Jurkat, Clone E6-1 (cell line): ENCODE results near the gene HOXA10.
A peak's percentile ranks its signal among the peaks of the same experiment; 100 is the strongest.

ENCODE experiments used
- DNase-seq: peaks from one replicate; pipeline ENCODE4 v3.0.0-alpha.2; 2011; ENCODE audit warnings: low read depth, low spot score
- H3K4me3 ChIP-seq: 2 replicates; pipeline ENCODE4 v1.5.1; 2011; ENCODE audit warnings: mild to moderate bottlenecking, low read length, control low read depth, moderate library complexity

Gene HOXA10

DNA sequence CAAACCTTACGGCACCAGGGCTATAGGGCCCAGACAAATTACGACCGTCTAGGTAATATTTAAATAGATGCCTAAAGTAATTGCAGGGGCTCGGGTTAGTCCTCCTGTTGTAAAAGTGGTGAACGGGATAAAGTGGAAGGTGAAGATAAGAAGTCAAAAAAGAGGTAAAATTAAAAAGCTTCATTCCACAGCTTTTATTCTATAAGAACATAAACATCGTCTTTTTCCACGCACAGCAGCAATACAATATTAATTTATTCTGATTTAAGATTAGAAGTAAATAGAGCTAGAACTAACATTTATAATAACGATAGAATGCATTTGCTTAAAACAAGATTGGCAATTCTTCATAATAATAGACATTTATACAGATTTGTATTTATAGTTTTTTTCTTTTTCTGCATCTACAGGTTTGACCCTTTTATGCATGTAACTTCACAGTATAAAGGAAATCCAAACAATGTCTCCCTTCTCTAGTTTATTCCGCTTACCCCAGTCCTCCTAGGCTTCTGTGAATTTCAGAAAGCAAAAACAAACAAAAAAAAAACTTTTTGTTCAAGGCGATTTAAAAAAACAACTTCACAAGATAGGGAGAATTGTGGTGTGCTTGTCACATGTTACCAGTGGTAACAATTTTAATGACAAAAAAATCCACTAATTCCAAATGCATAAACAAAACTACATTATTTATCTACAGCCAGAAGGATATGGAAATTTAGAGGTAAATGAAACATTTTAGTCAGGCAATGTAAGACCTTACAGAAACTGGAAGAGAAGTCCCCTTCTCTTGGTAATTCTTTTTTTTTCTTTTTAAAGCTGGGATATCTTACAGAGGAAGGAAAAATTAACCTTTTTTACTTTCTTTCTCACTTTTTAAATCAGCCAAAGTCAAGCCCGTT lies 3.4 kb downstream of the HOXA10 start:
- no peak for DNase-seq
- no peak overlapping the region for H3K4me3 ChIP-seq

DNA sequence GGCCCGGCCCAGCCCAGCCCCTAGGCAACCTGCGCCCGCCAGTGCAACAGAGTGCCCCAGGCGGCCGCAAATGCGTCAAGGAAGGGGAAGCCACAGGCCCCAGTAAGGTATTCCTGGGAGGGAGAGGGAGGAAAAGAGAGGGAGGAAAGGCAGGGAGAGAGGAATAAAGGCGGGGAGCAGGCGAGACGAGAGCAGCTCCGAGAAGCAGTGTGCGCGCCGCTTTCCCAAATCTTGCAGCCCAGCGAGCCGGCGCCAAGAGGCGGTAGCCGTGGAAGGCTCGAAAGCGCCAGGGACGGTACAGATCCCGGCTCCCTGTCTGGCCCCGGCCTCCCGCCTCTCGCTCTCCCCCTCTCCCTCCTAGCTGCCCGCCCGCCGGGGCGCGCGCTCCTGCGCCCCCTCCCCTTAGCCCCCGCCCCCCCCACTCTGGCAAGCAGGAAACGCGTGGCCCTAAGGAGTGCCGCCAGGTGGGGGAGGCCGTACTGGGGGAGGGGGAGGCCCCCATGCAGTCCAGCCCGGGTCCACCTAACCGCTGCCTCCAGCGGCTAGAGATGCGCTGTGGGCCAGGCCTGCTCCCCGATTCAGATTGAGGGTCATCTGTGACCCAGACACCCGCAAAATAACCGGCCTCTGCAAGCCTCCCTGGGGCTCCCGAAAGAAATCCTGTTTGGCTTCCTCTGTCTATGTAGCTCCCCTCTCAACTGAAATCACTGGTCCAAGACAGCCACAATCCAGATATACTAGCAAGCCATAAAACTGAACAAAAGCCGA lies 4.3 kb downstream of the HOXA10 start:
- no peak overlapping the region for H3K4me3 ChIP-seq
- DNase-seq: no peak

DNA sequence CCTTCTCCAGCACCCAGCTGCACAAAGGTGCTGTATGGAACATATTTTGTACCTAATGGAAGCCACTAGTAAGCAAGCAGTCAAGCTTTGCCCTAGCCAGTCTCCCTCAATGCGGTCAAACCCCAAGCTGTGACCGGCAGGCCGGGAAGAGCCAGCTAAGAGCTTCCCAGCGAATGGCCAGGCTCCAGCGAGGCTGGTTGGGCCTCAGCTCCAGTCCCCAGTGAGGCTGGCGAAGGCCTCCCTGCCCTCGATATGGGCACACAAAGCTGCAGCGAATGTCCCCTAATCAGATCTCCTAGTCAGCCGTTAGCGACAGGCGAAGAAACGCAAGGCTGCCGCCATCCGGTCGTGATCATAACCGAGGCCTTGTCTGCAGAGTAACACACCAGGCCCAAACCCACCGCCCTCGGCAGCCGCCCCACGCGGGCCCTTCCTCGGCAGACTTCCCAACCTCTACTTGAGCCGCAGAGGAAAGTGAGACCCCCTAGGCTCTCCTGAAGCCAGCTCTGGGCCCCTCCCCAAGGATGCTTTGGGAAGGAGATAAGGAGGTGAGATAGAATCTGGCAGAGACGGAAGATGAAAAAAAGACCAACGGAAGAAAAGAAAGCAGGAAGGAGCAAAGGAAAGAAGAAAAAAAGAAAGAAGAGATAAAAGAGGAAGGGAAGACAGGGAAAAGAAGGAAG lies 5.7 kb downstream of the HOXA10 start:
- no peak overlapping the region for H3K4me3 ChIP-seq
- no peak for DNase-seq

DNA sequence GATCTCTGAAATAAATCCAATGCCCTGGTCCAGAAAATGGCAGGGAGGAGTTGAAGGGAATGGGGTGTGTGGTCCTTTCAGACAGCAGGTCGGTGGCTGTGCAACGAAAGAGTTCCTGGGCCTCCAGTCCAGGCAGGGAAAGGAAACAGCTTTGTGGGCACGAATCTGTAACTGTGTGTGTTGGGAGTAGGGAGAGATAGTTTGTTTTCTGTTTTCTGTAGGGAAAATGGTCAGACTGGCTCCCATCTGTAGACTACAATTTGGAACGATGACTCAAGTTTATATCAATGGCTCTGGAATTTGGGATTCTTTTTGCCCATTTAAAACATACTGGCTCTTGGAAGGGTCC lies 6.2 kb downstream of the HOXA10 start:
- no peak for DNase-seq
- no peak overlapping the region for H3K4me3 ChIP-seq

DNA sequence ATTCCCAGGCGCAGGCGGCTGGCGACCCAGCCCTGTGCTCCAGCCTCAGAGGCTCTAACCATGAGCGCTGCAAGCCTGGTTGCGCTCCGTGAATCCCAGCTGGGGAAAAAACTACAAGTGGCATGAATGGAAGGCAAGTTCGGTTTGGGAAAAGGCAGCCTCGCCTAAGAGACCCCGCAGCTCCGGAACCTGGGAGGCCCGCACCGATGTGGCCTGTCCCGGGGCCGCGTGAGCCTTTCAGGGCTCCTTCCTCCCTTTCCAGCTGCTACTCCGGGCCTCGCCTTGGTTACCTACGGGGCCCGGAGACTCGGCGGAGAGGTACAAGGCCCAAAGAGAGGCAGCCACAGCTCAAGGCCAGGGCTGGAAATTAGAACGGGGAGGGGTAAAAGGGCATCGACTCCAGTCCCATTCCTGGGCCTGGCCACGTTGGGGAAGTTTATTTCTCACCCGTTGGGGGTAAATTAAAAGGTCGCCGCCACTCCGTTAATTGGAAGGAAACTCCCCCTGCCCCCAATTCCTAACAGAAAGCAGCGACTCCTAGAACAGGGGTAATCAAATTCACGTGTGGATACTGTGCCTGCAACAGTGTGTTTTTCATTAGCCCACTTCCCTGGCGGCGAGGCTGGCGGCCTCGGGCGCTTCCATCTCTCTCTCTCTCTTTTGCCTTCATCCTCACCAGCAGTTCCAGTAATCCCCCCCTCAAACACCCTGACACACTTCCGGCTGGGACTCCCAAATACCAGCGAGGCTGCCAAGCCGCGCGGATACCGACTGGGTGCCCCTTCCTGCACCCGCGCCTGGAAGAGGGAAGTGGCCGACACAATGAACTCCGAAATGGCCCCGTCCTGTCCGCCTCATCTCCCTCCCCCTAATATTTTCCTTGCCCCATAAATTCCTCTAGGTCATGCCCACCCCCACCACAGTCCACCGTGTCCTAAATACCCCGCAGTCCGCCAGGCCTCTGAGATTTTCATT lies 7.3 kb downstream of the HOXA10 start:
- no peak overlapping the region for H3K4me3 ChIP-seq
- no peak for DNase-seq

DNA sequence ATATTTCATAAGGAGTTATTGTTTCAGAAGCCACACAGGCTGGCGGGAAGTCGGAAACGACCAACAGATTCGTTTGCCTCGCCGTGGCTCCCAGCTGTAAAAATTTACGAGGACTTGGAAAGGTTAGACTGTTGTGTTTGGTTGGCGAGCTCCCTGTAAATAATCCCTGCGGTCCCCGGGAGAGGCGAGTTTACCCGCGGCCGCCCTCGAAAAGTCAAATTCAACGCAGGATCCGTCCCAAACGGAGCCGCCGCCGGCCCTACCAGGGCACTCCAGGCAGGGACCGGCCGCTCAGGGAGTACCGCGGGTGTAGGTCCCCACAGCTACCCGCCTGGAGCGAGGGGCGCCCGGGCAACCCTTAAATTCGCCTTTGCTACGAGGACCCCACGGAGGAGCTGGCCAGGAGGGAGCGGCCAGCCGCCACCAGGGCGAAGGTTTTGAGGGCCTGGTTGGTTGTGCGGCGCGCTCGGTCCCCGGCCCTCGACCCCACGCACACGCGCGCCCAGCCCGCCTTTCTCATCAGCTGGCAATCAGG lies 8.1 kb downstream of the HOXA10 start:
- no peak for DNase-seq
- no peak overlapping the region for H3K4me3 ChIP-seq

DNA sequence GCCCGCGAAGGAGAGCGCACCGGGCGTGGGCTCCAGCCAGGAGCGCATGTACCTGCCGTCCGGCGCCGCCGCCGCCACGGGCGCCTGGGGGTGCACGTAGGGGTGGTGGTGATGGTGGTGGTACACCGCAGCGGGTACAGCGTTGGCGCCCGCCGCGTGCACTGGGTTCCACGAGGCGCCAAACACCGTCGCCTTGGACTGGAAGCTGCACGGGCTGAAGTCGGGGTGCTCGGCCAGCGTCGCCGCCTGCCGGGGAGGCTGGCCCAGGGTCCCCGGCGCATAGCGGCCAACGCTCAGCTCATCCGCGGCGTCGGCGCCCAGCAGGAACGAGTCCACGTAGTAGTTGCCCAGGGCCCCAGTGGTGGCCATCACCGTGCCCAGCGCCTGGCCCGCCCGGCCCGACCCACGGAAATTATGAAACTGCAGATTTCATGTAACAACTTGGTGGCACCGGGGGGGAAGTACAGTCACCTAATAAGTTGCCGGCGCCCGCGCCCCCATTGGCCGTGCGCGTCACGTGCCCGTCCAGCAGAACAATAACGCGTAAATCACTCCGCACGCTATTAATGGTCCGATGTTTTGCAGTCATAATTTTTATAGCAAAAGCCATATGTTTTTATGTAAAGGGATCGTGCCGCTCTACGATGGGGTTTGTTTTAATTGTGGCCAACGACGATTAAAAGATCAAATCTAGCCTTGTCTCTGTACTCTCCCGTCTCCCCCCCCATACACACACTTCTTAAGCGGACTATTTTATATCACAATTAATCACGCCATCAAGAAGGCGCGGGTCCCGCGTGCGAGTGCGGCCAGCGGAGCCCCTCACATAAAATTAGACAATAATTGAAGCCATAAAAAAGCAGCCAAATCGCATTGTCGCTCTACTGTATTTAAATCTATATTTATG lies 8.8 kb downstream of the HOXA10 start, which contains the start of gene HOXA9:
Gene HOXA9 (minus strand): TSS at position 449 of the 907 bp plus-strand sequence. CDS start 80 bp downstream, at position 369.
- no peak within 1 kb of the TSS for H3K4me3 ChIP-seq
- no peak for DNase-seq

DNA sequence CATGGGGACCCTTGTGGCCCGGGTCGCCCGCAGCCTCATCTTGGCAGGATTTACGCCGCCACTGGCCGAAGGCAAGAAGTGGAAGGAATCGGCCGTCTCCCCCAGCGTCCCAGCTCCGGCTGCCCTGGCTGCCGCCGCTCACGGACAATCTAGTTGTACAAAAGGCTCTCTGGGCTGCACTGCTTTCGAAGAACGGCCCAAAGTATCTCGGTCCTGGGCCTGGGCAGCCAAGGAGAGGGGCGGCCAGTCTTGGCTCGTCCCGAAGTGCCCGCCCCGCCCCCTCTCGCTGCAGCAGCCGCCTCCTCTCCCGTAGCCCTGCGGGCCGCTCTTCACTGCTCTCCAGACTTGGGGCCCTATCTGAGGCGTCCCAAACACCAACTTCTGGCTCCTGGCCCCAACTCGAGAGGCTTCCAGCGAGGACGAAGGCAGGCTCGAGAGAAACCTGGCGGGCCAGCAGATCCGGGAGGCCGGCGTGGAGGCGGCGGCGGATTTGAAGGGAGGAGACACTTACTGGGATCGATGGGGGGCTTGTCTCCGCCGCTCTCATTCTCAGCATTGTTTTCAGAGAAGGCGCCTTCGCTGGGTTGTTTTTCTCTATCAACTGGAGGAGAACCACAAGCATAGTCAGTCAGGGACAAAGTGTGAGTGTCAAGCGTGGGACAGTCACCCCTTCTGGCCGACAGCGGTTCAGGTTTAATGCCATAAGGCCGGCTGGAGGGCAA lies 9.6 kb downstream of the HOXA10 start:
- no peak overlapping the region for H3K4me3 ChIP-seq
- DNase-seq: no peak

DNA sequence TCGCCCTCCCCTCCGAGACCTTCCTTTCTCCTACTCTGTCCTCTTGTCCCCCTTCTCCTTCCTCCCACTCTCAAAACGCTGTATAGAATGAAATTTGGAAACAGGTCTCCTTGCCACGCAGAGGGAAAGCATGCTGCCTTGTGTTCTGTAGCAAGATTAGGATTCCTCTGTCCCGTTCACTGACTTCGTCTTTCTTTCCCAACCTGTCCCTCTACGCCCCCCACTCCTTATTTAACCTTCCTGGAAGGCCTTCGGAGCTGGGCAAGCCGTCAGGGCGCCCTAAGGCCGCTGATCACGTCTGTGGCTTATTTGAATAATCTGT lies 10.1 kb downstream of the HOXA10 start:
- DNase-seq: no peak

DNA sequence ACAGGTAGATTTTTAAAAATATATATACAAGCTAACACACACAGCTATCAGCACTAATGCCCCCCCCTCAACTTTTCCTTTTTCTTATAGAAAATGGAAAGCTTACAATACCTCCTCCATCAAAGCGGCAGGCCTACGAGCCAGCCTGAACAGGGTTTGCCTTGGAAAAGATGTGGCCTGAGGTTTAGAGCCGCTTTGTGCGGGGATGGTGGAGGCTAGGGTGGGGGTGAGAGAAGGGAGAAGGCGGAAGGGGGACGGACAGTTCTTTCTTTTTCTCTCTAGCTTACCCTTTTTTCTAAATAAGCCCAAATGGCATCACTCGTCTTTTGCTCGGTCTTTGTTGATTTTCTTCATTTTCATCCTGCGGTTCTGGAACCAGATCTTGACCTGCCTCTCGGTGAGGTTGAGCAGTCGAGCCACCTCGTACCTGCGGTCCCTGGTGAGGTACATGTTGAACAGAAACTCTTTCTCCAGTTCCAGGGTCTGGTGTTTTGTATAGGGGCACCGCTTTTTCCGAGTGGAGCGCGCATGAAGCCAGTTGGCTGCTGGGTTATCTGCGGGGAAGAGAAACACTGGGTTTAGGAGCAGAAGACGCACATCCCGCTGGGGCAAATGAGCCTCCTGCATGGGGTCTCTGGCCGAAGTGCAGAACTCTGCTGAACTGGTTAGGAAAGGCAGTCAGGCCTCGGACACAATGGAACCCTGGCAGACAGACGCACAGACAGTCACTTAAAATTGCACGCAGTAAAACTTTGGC lies 10.7 kb downstream of the HOXA10 start:
- H3K4me3 ChIP-seq: no peak overlapping the region
- no peak for DNase-seq

More for the DNA sequence above, 10.1 kb downstream of the HOXA10 start:
- no peak overlapping the region for H3K4me3 ChIP-seq

DNA sequence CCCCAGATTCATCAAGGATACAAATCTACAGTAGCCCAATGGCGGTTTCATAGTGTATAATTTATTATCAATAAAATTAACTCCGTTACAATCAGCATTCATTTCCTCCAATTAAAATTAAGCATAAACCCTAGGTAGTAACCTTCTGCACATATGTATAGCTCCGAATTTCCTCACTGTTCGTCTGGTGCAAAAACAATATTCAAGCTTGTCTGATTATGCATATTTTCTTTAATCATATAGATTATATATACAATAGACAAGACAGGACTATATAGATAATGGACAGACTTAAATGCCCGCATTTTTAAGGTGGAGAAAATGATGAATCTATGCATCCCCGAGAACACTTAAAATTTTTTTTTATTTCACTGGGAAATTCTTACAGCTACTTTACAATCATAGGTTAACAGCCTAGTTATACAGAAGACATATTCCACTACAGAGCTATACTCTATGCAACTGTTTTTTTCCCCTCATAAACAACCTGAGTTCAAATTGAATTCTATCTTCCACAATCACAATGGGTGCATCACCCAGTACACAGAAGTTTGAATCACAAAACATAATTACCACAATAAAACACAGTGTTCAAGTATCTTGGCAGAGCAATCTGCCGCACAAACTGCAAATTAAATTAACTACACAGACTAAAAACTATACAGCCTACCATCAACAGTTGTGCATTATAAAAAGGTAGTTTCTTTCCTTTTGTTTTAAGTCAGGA lies 11.4 kb downstream of the HOXA10 start:
- DNase-seq: no peak
- H3K4me3 ChIP-seq: no peak overlapping the region

DNA sequence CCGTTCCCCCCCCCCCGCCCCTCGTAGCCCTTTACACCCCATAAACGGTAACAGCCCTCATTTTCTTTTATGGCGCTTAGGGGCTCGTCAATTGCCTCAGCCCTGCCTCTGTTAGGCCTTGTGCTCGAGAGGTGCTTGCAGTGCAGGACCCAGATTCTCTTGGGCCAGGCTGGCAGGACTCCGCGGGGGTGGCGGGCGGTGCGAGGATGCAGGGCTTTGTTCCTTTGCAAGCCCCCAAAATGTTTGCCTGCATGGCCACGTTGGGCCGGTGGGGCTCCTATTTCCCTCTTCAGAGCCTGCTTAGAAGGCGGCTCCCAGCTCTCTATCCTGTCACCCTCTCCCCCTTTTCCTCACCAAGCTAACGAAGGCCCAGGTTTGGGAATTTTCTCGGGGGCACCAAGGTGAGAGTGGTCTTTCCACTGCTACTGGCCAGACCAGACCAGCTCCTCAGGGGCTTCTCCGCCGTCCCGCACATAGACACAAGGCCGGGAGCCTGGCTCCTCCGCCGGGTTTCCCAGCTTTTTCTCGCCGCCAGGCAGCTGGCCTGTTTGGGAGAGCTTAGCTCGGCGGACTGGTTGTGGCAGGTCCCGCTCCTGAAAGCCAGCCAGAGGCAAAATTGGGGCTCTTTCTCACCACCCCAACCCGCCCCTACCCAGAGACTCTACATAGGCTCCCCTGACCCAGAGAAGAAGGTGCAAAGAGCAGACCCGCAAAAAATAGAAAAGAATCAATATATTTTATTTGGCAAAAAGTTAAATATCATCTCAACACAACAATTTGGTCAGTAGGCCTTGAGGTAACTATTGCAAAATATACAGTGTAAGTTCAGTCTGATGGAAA lies 12.2 kb downstream of the HOXA10 start:
- H3K4me3 ChIP-seq: no peak overlapping the region
- DNase-seq: no peak

DNA sequence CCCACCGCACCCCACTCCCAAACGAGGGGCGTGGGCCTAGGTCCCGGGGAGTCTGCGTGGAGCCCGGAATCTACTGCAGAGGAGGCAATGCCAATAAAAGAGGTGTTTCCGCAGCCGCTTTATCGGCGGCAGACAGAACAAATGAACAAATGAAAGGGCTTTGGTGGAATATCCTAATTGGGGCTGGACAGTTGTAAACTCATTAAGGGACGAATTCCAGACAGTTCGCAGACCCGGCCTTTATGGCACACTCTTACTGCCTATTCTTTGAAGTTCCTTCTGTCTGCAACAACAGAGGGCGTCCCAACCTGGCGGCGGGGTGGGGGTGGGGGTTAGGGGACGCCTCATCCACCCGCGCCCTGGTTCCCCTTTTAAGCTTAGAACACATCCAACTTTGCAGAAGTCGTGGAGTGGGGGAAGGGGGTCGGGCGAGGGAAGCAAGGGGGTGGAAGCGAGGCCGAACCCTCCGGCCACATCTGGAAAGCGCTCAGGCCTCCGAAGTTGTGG lies 12.9 kb downstream of the HOXA10 start:
- no peak for DNase-seq
- peak overlapping the region; percentile 67 for H3K4me3 ChIP-seq

DNA sequence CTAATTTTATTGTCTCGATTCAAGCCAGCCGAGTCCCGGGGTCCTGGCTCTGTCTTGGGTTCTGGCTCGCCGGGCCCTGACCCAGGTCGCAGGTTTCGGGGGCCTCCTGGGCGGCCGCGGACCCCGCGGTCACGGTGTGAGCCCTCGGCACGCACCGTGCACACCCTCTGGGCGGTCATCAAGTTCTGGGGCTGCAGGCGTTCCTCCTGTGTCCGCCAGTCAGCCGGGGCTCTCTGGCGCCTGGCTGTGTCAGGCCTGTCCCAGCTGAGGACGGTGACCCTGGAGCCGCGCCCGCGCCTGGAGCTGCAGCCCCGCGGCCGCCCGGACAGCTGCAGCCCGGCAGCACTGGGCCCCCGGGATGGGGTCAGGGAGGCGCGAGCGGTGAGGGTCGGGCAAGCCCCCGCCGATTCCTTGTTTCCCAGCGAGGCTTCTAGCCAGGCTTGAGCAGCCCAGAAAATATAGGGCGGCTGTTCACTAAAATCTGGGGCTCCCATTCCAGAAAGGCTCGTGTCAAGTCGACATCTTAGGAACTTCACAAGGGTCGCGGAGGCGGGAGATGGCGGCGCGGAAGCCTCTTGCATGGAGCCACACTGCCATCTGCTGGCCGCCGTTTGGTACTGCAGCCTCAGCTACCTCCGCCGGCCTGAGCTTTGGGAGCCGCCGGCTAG lies 13.4 kb downstream of the HOXA10 start:
- peak overlapping the region; percentile 67 for H3K4me3 ChIP-seq
- peak; percentile 83 for DNase-seq
